Cortex of kidney (tissue), 1 donor: ENCODE measurements around the gene IQGAP1.
"Not testable (repeated sequence)": the region's sequence is repeated elsewhere in the genome, so short reads cannot be mapped to it uniquely, and the experiment has no call there.

Experiments
- DNase-seq: peaks from one replicate; lab custom pipeline; 2025; lab: John Stamatoyannopoulos, UW

IQGAP1 gene

DNA sequence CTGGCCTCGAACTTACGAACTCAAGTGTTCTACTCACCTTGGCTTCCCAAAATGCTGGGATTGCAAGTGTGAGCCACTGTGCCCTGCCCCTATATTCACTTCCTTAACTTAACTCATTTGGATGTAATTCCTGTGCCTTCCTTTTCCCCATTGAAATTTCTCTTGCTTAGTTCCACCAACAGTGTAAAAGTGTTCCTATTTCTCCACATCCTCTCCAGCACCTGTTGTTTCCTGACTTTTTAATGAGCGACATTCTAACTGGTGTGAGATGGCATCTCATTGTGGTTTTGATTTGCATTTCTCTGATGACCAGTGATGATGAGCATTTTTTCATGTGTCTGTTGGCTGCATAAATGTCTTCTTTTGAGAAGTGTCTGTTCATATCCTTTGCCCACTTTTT, 21.5 kb downstream of the IQGAP1 start:
- DNase-seq: not testable (repeated sequence)

DNA sequence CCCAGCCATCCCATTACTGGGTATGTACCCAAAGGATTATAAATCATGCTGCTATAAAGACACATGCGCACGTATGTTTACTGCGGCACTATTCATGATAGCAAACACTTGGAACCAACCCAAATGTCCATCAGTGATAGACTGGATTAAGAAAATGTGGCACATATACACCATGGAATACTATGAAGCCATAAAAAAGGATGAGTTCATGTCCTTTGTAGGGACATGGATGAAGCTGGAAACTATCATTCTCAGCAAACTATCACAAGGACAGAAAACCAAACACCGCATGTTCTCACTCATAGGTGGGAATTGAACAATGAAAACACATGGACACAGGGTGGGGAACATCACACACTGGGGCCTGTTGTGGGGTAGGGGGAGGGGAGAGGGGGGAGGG, 22.3 kb downstream of the IQGAP1 start:
- not testable (repeated sequence) for DNase-seq

DNA sequence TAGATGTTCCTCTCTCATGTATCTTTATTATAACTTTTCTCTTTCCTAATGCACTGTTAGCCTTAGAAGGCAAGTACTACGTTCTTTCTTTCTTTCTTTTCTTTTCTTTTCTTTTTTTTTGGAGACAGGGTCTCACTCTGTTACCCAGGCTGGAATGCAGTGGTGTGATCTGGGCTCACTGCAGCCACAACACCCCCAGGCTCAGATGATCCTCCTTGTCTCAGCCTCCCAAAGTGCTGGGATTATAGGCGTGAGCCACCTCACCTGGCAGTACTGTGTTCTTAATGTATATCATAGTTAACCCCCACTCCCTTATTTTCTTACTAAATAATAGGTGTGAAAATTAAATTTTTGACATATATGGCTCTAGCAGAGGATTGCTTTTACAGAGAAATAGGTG, 23.1 kb downstream of the IQGAP1 start:
- no peak for DNase-seq

DNA sequence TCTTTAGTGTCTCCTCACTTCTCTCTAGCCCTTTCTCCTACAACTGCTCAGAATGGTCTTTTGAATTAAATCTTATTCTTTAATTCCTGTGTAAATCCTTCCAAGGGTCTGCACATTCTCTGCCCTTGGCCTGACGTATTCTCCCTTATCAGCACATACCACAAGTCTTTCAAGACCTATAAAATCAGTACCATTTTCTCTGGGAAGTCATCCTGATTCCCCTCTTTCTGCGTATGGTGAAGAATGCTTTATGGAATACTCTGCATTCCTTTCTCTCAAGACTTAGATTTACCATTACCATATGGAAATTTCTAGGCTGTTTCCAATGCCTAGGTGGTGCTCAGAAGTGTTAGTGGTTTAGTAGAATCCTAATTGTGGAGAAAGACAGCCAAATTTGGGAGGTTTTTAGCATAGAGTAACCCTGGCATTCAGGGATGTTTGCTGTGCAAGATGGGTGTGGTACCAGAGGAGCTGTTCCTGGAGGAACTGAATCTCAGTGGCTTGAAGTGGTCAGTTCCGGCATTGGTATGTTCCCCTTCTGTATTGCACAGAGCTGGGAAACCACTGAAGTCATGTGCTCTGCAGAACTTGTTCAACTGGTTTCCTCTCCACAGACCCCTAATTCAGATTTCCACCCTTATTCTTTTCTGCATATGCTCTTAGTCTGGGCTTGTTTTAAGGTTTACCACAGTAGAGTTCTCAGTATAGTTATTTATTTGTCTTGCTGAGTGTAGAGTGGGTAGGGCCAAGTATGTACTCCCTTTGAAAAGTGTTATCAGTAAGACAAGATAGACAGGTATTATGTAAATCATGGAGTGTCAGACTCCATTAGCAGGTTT, 24.5 kb downstream of the IQGAP1 start:
- DNase-seq: no peak

DNA sequence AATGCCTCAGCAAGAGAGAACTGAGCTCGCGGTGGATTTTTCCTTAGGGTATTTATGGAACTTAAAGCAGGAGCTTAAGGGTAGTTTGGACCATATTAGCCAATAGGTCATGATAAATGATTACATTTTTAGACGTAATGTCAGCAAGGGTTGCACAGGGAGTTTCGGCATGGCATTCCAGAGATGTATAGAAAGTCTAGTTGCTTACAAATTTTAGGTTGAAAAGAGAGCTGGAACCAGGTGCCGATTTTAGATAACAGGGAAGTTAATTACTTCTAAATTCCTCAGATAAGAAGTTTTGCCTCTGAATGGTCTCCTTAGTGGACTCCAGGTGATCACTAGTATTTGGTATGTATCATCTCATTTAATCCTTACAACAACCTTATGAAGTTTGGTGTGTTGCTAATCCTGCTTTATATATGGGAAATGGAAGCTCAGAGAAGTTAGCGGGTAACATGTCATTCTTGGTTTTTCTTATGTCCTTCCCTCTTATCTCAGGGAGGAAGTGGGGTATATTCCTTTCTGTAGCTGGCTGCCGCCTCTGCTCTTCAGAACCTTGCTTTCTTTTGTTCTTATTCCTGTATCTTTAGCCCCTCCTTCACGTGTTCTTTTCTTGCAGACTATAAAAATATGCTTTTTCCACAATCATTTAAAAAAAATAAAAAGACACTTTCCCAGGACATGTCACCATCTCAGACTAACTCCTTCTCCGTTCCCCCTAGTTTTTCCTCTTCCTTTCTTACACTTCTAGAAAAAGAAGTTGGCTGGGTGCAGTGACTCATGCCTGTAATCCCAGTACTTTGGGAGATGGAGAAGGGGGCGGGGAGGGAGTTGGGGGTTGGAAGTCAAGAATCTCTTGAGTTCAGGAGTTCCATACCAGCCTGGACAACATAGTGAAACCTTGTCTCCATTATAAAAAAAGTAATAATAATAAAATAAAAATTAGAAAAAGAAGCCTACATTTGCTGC, 25.7 kb downstream of the IQGAP1 start:
- DNase-seq: no peak

DNA sequence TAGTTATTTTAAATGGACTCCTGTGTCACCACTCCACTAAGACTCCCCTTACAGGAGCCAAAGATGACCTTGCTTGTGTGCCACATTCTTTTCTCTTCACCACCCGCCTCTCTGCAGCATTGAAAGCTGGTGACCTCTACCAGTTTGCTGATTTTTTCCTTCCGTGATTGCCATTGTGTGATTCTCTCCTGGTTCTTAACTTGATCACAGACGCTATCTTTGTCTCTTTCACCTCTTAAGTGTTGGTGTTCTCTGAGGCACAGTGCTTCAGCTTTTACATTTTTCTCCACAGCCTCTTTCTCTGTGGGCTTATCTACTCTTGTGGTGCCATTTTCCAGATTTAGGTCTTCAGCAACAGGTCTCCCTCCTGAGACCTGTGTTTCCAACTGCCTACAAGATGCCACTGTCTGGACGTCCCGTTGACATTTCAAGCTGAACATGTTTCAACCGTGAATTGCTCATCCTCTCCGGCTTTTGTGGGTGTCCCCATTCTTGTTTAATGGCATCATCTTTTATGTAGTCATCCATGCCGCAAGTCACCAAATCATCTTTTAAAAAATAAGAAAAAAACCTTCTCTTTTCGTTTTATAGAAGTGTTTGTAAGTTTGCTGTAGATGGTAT, 26.5 kb downstream of the IQGAP1 start:
- DNase-seq: no peak

DNA sequence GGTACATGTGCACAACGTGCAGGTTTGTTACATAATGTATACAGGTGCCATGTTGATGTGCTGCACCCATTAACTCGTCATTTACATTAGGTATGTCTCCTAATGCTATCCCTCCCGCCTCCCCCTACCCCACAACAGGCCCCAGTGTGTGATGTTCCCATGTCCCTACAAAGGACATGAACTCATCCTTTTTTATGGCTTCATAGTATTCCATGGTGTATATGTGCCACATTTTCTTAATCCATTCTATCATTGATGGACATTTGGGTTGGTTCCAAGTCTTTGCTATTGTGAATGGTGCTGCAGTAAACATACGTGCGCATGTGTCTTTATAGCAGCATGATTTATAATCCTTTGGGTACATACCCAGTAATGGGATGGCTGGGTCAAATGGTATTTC, 28.0 kb downstream of the IQGAP1 start:
- not testable (repeated sequence) for DNase-seq

DNA sequence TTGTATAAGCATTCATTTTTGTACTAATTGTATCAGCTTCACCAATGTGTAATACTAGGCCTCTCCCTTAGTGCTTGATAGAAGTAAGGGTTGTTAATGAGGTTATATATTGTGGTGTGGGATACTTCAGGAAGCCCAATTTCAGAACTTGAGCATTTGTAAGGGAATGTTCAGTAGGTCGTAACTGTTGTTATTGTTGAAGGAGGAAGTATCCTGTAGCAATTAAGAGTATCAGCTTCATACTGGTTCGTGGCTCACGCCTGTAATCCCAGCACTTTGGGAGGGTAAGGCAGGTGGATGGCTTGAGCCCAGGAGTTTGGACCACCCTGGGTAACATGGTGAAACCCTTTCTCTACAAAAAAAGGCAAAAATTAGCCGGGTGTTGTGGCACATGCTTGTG, 30.6 kb downstream of the IQGAP1 start:
- no peak for DNase-seq

DNA sequence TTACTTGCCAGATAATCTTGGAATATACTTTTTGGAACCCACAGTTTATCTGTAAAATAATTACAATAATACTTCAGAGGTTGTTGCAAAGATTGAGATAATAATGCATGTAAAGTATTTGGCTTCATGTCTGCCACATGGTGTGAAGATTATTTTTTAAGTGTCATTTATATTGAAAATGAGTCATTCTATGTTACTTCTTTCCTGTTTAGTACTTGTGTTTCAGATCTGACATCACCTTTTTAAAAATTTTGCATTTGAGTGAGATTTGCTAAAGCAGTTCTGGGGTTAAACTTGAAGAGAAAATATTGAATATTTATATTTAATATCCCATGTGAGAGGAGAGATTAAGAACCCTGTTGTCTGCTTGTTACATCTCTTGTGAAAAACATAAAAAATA, 31.2 kb downstream of the IQGAP1 start:
- no peak for DNase-seq

DNA sequence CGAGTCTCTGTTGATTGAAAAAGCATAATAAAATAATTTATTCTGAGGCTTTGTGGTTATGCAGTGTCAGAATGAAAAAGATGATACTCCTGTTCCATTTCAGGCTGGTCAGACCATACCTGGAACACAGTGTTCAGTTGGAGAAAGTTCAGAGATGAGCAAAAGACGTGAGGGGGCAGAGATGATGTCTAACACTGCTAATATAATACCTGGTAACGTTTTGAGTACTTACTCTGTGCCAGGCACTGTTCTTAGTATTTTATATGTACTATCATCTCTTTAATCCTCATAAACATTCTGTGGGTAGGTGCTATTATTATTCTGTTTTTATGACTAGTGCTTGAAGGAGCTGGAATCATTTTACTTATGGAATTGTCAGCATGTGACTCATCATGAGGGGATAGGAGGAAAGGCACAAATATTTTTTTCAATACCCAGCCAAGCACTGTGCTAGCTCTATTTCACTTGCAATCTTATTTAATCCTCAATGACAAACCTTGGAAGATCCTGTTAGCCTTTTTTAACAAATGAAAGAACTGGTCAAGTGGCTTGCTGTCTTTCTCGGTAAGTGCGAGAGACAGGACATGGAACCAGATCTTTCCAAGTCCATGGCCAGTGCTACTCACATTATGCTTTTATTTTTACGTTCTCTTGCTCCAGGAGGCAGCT, 31.8 kb downstream of the IQGAP1 start:
- DNase-seq: no peak

DNA sequence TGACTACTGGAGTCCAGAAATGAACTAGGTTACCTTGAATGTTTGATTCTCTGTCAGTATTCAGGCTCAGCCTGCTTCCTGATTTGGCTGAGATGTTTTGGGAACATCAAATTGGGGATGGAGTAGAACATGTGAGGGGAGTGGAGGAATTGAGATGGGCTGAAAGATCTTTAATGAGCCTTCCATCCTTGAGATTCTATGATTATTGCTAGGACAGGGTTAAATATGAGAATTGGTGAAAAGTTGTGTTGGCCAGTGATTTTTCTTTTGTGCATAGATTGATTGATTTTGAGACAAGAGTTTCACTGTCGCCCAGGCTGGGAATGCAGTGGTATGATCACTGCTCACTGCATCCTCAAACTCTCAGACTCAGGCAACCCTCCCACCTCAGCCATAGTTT, 32.4 kb downstream of the IQGAP1 start:
- DNase-seq: no peak

DNA sequence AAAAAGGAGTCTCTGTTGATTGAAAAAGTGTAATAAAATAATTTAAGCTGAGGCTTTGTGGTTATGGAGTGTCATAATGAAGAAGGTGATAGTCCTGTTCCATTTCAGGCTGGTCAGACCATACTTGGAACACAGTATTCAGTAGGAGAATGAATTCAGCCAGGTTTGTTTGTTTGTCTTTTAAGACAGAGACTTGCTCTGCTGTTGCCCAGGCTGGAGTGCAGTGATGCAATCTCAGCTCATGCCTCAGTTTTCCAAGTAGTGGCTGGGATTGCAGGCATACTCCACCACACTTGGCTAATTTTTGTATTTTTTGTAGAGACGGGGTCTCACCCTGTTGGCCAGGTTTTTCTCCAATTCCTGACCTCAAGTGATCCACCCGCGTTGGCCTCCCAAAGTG, 33.5 kb downstream of the IQGAP1 start:
- no peak for DNase-seq

DNA sequence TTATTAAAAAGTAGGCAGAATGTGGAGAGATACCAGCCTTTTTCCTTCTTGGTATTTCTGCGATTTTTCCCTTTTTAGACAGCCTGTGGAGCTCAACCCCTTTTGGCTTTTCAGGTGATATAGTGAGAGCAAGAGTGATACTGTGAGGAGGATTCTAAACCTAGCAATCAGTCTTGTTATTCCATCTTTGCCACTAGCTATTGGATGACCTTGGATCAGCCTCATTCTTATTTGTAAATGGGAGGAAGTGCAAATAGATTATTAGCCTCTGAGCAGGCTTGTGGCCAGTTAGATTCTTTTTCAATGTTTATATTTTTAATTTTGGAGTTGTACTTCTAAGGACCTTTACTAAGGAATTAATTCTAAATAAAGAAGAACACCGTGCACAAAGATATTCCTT, 34.0 kb downstream of the IQGAP1 start:
- no peak for DNase-seq

DNA sequence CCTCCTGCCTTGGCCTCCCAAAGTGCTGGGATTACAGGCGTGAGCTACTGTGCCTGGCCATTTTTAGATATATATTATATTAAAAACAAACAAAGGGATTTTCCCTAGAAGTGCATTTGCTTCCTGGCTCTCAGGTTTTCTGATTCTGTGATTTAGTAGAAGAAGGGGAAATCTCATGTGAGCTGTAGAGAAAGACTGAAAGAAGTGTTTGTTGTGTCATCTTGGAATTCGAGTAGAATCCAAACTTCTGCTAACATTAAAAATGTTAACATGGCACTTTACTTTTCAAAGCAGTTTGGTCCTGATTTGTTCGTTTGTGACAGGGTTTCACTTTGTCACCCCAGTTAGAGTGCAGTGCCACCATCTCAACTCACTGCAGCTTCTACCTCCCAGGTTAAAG, 34.9 kb downstream of the IQGAP1 start:
- no peak for DNase-seq

DNA sequence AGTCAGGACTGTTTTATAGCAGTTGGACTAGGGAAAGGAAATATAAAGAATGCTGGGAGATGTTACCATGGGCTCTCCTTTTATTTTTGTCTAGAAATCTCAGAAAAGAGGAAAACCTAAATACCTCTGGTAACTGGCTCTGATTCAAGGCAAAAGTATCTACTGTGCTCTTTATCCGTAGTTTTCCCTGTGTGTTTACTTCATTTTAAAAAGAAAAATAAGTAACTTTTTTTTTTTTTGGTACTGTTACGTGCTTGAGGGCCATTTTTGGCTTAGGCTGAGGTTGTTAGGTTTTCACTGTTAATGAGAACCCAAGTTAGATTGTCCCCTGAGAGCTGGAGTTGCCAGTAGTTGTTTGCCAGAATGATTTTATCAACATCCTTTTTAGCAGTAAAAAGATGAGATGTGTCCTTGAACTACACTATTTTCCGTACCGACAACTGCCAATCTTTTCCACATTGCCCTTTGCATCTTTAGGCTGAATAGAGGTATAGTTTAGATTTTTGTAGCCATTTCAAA, 35.8 kb downstream of the IQGAP1 start:
- DNase-seq: no peak

DNA sequence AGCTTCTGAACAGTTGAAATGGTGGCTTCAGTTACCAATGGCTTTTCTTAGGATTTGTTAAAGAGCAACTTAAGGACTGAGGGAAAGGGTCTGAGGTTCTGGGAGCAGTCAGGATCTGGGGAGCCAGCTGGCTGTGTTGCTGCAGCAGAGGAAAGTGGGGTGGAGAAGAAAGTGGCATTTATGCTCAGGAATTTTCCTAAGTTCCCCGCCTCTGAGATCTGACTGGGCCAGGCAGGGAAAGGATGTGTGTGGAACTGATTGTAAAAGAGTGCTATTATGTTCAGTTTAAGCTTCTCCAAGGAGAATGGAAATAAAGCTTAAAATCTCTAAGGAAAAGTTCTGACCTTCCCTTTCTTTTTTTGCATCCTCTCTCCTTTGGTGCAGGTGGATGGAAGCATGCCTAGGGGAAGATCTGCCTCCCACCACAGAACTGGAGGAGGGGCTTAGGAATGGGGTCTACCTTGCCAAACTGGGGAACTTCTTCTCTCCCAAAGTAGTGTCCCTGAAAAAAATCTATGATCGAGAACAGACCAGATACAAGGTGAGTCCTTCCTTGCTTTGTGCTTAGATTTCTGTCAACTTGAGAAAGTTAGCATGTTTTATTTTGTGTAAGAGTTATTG, 37.8 kb downstream of the IQGAP1 start:
- DNase-seq: no peak

DNA sequence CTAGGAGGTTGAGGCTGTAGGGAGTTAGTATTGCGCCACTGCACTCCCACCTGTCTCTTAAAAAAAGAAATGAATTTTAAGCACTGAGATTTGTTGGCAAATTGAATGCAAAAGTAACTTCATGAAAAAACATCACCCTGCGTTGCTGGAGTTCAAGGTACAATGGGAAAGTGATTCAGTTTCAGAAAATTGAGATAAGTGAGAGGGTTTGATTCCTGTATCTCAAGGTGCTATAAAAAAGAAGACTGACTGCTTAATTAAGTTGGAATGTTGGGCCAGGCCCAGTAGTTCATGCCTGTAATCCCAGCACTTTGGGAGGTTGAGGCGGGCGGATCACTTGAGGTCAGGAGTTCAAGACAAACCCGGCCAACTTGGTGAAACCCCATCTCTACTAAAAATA, 39.1 kb downstream of the IQGAP1 start:
- DNase-seq: no peak

DNA sequence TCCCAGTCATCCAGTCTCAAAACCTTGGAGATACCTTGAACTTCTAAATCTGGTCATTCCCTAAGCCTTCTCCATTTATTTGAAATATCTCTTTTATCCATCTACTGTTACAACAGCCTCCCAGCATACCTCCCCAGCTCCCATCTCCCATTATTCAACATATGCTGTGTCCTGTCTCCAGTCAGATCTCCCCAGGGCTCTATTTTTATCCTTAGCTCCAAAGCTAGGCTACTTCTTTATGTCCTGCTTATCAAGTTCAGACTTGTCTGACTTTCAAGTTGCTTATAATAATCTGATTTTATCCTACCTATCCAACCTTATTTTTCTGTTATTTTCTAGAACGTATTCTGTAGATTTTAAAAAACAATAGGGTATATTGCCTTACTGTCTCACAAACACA, 44.2 kb downstream of the IQGAP1 start:
- no peak for DNase-seq

DNA sequence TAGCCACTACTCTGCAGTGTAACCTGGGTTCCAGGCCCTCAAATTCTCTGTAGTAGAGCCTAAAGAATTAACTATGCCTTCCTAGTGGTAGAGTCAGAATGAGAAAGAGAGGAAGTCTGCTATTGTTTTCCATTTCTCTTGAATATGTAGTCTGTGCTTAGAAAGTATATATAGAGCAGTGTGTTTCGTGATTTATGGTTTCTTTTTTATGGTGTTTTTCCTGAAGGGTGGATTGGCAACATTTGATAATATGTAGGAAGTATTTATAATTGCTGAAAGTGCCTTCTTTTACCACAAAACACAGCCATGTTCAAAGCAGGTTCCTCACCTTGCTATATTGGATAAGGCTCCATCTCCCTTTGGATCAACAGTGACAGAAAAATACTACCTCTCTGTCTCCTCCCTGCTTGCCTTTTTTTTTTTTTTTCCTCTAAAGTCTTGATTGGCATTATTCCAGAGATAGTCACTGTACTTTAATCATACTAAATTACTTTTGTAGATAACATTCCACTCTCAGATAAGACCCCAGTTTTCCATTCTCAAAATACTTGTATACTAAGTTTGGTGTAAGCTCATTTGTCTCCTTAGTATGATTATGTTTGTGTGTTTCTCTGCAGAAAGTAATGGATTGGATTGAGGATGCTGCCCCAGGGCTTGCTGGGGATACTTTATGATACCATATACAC, 47.8 kb downstream of the IQGAP1 start:
- DNase-seq: no peak

DNA sequence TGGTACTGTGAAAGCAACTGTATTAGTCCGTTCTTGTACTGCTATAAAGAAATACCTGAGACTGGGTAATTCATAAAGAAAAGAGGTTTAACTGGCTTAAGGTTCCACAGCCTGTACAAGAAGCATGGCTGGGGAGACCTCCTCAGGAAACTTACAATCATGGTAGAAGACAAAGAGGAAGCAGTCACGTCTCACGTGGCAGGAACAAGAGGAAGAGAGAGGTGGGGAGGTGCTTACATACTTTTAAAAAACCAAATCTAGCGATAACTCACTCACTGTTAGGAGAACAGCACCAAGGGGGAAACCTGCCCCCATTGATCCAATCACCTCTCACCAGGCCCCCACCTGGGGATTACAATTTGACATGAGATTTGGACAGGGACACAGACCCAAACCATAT, 48.9 kb downstream of the IQGAP1 start:
- no peak for DNase-seq

DNA sequence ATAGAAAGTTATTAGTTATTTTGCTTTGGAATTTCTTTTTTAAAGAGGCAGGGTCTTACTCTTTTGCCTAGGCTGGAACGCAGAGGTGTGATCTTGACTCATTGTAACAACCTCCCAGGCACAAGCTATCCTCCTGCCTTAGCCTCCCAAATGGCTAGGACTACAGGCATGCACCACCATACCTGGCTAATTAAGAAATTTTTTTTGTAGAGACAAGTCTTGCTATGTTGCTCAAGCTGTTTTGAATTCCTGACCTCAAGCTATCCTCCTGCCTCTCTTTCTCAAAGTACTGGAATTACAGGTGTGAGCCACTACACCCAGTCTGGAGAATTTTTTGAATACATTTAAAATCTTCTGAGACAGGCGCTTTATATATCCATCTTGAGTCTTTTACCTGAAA, 49.5 kb downstream of the IQGAP1 start:
- DNase-seq: no peak
